GM23248 (cell line): ENCODE results near the gene TTLL8. TPM values are rescaled to one million over a fixed set of nuclear protein-coding genes. Genes with fewer than 3 reads are reported as not detected.
A peak's percentile ranks its signal among the peaks of the same experiment; 100 is the strongest.
"Not testable (repeated sequence)": the region's sequence is repeated elsewhere in the genome, so short reads cannot be mapped to it uniquely, and the experiment has no call there.

ENCODE experiments used
- DNase-seq: peaks from one replicate; pipeline ENCODE4 v3.0.0-alpha.2; 2015
- H2AFZ ChIP-seq: fragments of 200-600 bp; sonication (generic); 2 replicates; pipeline ENCODE4 v1.6.1; 2016; ENCODE audit warnings: antibody characterized with exemption
- H3F3A ChIP-seq: fragments of 200-600 bp; sonication (generic); 2 replicates; pipeline ENCODE4 v1.6.1; 2016; ENCODE audit warnings: mild to moderate bottlenecking, antibody characterized with exemption, mixed run types; ENCODE audit not compliant: insufficient read depth
- H3K27ac ChIP-seq: fragments of 200-600 bp; sonication (generic); 2 replicates; pipeline ENCODE4 v1.5.1; 2016; ENCODE audit warnings: mild to moderate bottlenecking
- H3K27me3 ChIP-seq: fragments of 200-600 bp; sonication (generic); replicated peaks from 2 replicates; pipeline ENCODE4 v1.6.1; 2016; ENCODE audit warnings: mild to moderate bottlenecking; ENCODE audit not compliant: insufficient read depth
- H3K36me3 ChIP-seq: fragments of 200-600 bp; sonication (generic); 2 replicates; pipeline ENCODE4 v1.6.1; 2016; ENCODE audit warnings: low read depth, mild to moderate bottlenecking
- H3K4me1 ChIP-seq: fragments of 200-600 bp; sonication (generic); 2 replicates; pipeline ENCODE4 v1.6.1; 2016; ENCODE audit warnings: mild to moderate bottlenecking; ENCODE audit not compliant: insufficient read depth
- H3K4me2 ChIP-seq: fragments of 200-600 bp; sonication (generic); one replicate; pipeline ENCODE4 v1.6.1; 2016; ENCODE audit warnings: mild to moderate bottlenecking; ENCODE audit not compliant: unreplicated experiment
- H3K4me3 ChIP-seq: fragments of 200-600 bp; sonication (generic); 2 replicates; pipeline ENCODE4 v1.5.1; 2016; ENCODE audit warnings: mild to moderate bottlenecking
- H3K79me2 ChIP-seq: fragments of 200-600 bp; sonication (generic); 2 replicates; pipeline ENCODE4 v1.6.1; 2016; ENCODE audit warnings: mild to moderate bottlenecking; ENCODE audit not compliant: insufficient read depth
- H3K9ac ChIP-seq: fragments of 200-600 bp; sonication (generic); 2 replicates; pipeline ENCODE4 v1.6.1; 2016; ENCODE audit warnings: mild to moderate bottlenecking
- H3K9me2 ChIP-seq: fragments of 200-600 bp; sonication (generic); 2 replicates; pipeline ENCODE4 v1.6.1; 2016; ENCODE audit warnings: mixed run types, mild to moderate bottlenecking, moderate library complexity; ENCODE audit not compliant: insufficient read depth
- H3K9me3 ChIP-seq: fragments of 200-600 bp; sonication (generic); one replicate; pipeline ENCODE4 v1.6.1; 2017; ENCODE audit warnings: low read depth
- H4K20me1 ChIP-seq: fragments of 200-600 bp; sonication (generic); 2 replicates; pipeline ENCODE4 v1.6.0; 2016; ENCODE audit not compliant: insufficient read depth
- EZH2 ChIP-seq: fragments of 200-600 bp; sonication (generic); IDR thresholded peaks from 2 replicates; pipeline ENCODE4 v1.6.1; 2018; ENCODE audit warnings: antibody characterized with exemption, mild to moderate bottlenecking; ENCODE audit not compliant: insufficient read depth, poor library complexity, severe bottlenecking
- EZH2phosphoT487 ChIP-seq: fragments of 200-600 bp; sonication (generic); IDR thresholded peaks from 2 replicates; pipeline ENCODE4 v1.6.1; 2018; ENCODE audit warnings: antibody characterized with exemption, moderate library complexity, mild to moderate bottlenecking, low read depth; ENCODE audit not compliant: insufficient read depth
- WGBS, 2 experiments: methylation state at CpG; one replicate each; pipeline ENCODE4 v1.1.6; 2015 to 2017; ENCODE audit warnings: low lambda C conversion rate in 2 of 2, low coverage in 1 of 2; ENCODE audit errors: missing lambda C conversion rate in 2 of 2; 5-methylcytosine and 5-hydroxymethylcytosine counted together
- in situ Hi-C: fragments of 300-500 bp; cut with MboI; formaldehyde crosslinking; loops from 2 replicates; pipeline ENCODE4 v1.15.0; 2020
- polyA plus RNA-seq: library from polyadenylated mRNA; unstranded; fragments of >200 nt; fragmentation: Nextera tagmentation; extraction: Ambion mirVana; gene quantifications from 2 replicates; pipeline ENCODE4 v1.2.1, GENCODE V29; 2016
- total RNA-seq: library from RNA; depleted of rRNA; stranded (reverse); fragments of >200 nt; shearing (Covaris generic); gene quantifications from 2 replicates; pipeline ENCODE4 v1.2.3, GENCODE V29; 2014

TTLL8 gene
- total and polyA plus RNA-seq, 2 experiments from 2014 or later = not detected

GRCh38 chr22:49986325-49986724, 71.8 kb downstream of the TTLL8 start:
- Histone ChIP-seq H3K27me3 (peaks cover 30% of the 10 kb centered on the region), H4K20me1 (no peaks in the 10 kb centered on the region), H3K79me2 (no peaks in the 10 kb centered on the region), H3K9me2 (no peaks in the 10 kb centered on the region), H2AFZ (no peak overlapping the region), H3K4me1 (no peaks in the 10 kb centered on the region), H3K27ac (no peak overlapping the region), H3K36me3 (no peaks in the 10 kb centered on the region), H3K9me3 (no peaks in the 10 kb centered on the region), H3K4me3 (no peak overlapping the region), H3F3A (no peaks in the 10 kb centered on the region; the same call in 1 of the 2 replicates), H3K9ac (no peak overlapping the region), H3K4me2 (no peak overlapping the region)
- 65 to 73% methylated on average over 2 of the region's 2 CpGs for WGBS, 2 experiments
- TF ChIP-seq EZH2phosphoT487 = no peak
- TF ChIP-seq EZH2 = no peak
- in situ Hi-C loops = no loop called here
- no peak for DNase-seq

GRCh38 chr22:49983148-49984042, 74.7 kb downstream of the TTLL8 start:
- 28 to 30% methylated on average over 36 to 44 of the region's 90 CpGs for WGBS, 2 experiments
- H3K36me3 ChIP-seq = no peaks in the 10 kb centered on the region
- H4K20me1 ChIP-seq = no peaks in the 10 kb centered on the region
- H3K9me3 ChIP-seq = no peaks in the 10 kb centered on the region
- peaks cover 30% of the 10 kb centered on the region for H3K27me3 ChIP-seq
- no peaks in the 10 kb centered on the region for H3K4me1 ChIP-seq
- TF ChIP-seq EZH2phosphoT487 (no peak), EZH2 (no peak)
- H3F3A ChIP-seq = no peaks in the 10 kb centered on the region; the same call in 1 of the 2 replicates
- no peak overlapping the region for H3K4me2 ChIP-seq
- H3K4me3 ChIP-seq = no peak overlapping the region
- DNase-seq = no peak
- in situ Hi-C loops = no loop called here
- no peaks in the 10 kb centered on the region for H3K9me2 ChIP-seq
- H3K27ac ChIP-seq = no peak overlapping the region
- H3K79me2 ChIP-seq = no peaks in the 10 kb centered on the region
- no peak overlapping the region for H3K9ac ChIP-seq
- H2AFZ ChIP-seq = peak overlapping the region; percentile 56; the same call in 1 of the 2 replicates

- H3K36me3 ChIP-seq, H4K20me1 ChIP-seq, H3K27ac ChIP-seq, in situ Hi-C loops, H3K79me2 ChIP-seq, H3F3A ChIP-seq, H3K9ac ChIP-seq, H3K4me2 ChIP-seq, H3K9me3 ChIP-seq, H3K4me3 ChIP-seq, DNase-seq, H3K4me1 ChIP-seq, H3K9me2 ChIP-seq, H2AFZ ChIP-seq: not testable (repeated sequence)
- peaks cover 30% of the 10 kb centered on the region for H3K27me3 ChIP-seq
- 88 to 91% methylated on average over 7 of the region's 7 CpGs for WGBS, 2 experiments
These were observed 76.3 kb downstream of the TTLL8 start for GRCh38 chr22:49981799-49982198.

- H3K27me3 ChIP-seq = peaks cover 16% of the 10 kb centered on the region
- in situ Hi-C loops = no loop called here
- no peak overlapping the region for H3K4me3 ChIP-seq
- H3K4me2 ChIP-seq = no peak overlapping the region
- H3K79me2 ChIP-seq = no peaks in the 10 kb centered on the region
- no peaks in the 10 kb centered on the region for H3K36me3 ChIP-seq
- H3K27ac ChIP-seq = no peak overlapping the region
- H2AFZ ChIP-seq = no peak overlapping the region
- 43 to 44% methylated on average over 7 of the region's 7 CpGs for WGBS, 2 experiments
- H3K9me2 ChIP-seq = no peaks in the 10 kb centered on the region
- no peaks in the 10 kb centered on the region for H3K9me3 ChIP-seq
- H3K4me1 ChIP-seq = no peaks in the 10 kb centered on the region
- no peak overlapping the region for H3K9ac ChIP-seq
- TF ChIP-seq EZH2 = no peak
- no peak for TF ChIP-seq EZH2phosphoT487
- peaks cover 8% of the 10 kb centered on the region; the same call in 1 of the 2 replicates for H3F3A ChIP-seq
- peak; percentile 59 for DNase-seq
- H4K20me1 ChIP-seq = no peaks in the 10 kb centered on the region
These were observed 78.4 kb downstream of the TTLL8 start for GRCh38 chr22:49979587-49980264.
